H1 (cell line): ENCODE measurements around the gene ILKAP.

Experiments used
- BACH1 ChIP-seq: IDR thresholded peaks from 2 replicates; pipeline ENCODE4 v1.6.1; 2012; ENCODE audit warnings: low read length, improper control_type of control experiment
- BRCA1 ChIP-seq: IDR thresholded peaks from 2 replicates; pipeline ENCODE4 v1.6.1; 2012; ENCODE audit warnings: low read depth, low read length, improper control_type of control experiment
- CHD2 ChIP-seq: IDR thresholded peaks from 2 replicates; pipeline ENCODE4 v1.6.1; 2012; ENCODE audit warnings: low read length, improper control_type of control experiment
- EP300 ChIP-seq, 2 experiments: IDR thresholded peaks; 1 replicate in 1 of 2; 2 replicates in 1 of 2; pipeline ENCODE4 v1.6.1; 2011 to 2012; ENCODE audit warnings: low read depth in 2 of 2, low read length in 2 of 2, mild to moderate bottlenecking in 2 of 2, borderline replicate concordance in 1 of 2, inconsistent platforms in 1 of 2, moderate library complexity in 1 of 2
- FOSL1 ChIP-seq: IDR thresholded peaks from 2 replicates; pipeline ENCODE4 v1.6.1; 2011; ENCODE audit warnings: mild to moderate bottlenecking, low read depth, low read length, moderate library complexity; ENCODE audit not compliant: insufficient read depth
- GABPA ChIP-seq: IDR thresholded peaks from 2 replicates; pipeline ENCODE4 v1.6.1; 2011; ENCODE audit warnings: mild to moderate bottlenecking, low read length, moderate library complexity, borderline replicate concordance; ENCODE audit not compliant: insufficient read depth
- JUND ChIP-seq: IDR thresholded peaks from 2 replicates; pipeline ENCODE4 v1.6.1; 2011; ENCODE audit warnings: mild to moderate bottlenecking, improper control_type of control experiment, low read length
- POLR2A ChIP-seq, 2 experiments: IDR thresholded peaks; 1 replicate in 1 of 2; 2 replicates in 1 of 2; pipeline ENCODE4 v1.6.1; 2011; ENCODE audit warnings: low read depth in 2 of 2, low read length in 2 of 2, mild to moderate bottlenecking in 2 of 2; ENCODE audit errors: control extremely low read depth in 1 of 2
- RAD21 ChIP-seq, 2 experiments: IDR thresholded peaks in 1 of 2; conservative IDR thresholded peaks in 1 of 2; 2 replicates each; pipeline ENCODE4 v1.6.1; 2011; ENCODE audit warnings: low read depth in 2 of 2, low read length in 2 of 2, improper control_type of control experiment in 1 of 2, inconsistent platforms in 1 of 2, mild to moderate bottlenecking in 1 of 2, moderate library complexity in 1 of 2
- SUZ12 ChIP-seq: fragments of 200-600 bp; sonication (generic); IDR thresholded peaks from 2 replicates; pipeline ENCODE4 v1.6.1; 2012; ENCODE audit warnings: mild to moderate bottlenecking, inconsistent platforms, low read length, moderate library complexity, mixed read lengths
- TCF12 ChIP-seq: IDR thresholded peaks from 2 replicates; pipeline ENCODE4 v1.6.1; 2011; ENCODE audit warnings: low read depth, mild to moderate bottlenecking, low read length
- TF ChIP-seq, protein P1 (sequence below), 3 experiments: IDR thresholded peaks; 1 replicate in 2 of 3; 2 replicates in 1 of 3; pipeline versions ENCODE4 v1.5.1 to v1.6.1; 2011; ENCODE audit warnings: low read length in 3 of 3, mild to moderate bottlenecking in 3 of 3, inconsistent platforms in 2 of 3, low read depth in 1 of 3, moderate library complexity in 1 of 3; ENCODE audit not compliant: insufficient read depth in 1 of 3; ENCODE audit errors: control extremely low read depth in 1 of 3
- TF ChIP-seq, protein P2 (sequence below): IDR thresholded peaks from 2 replicates; pipeline ENCODE4 v1.6.1; 2012; ENCODE audit warnings: inconsistent platforms
- TF ChIP-seq, protein P3 (sequence below): IDR thresholded peaks from 2 replicates; pipeline ENCODE4 v1.6.1; 2011; ENCODE audit warnings: low read depth, mild to moderate bottlenecking, low read length; ENCODE audit not compliant: insufficient read depth

DNA sequence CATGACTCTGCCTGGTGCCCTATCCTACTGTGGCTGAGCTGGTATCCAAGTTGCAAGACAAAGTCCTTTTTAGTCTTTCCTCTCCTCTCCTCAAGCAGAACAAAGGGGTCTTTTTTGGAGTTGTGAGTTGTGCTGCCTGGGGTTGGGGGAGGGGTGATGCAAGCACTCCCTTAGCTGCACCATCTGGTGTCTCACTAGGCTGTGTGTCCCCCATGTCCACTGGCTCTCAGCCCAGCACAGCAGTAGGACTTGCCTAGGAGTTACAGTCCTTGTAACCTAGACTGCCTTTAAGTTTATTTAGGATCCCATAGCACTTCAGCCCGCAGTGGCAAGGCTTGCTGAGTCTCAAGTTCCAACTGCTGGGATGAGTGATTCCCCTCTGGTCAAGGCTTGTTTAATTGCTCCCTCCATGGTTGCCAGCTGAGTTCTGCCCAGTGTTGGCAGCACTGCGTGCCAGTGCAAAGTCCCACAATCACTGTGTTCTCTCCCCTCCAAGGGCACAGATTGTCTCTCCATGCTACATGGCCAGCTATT is 13.2 kb upstream of the ILKAP start:
- TF ChIP-seq BACH1 (no peak), BRCA1 (no peak), POLR2A (IDR thresholded peaks at IDR 0.05; ENCODE audit: control extremely low read depth in 1 of 2, low read depth in 2 of 2, low read length in 2 of 2) (no peak), JUND (no peak), GABPA (no peak), RAD21 (IDR thresholded peaks at IDR 0.05 in 1 of 2, conservative IDR thresholded peaks at IDR 0.05 in 1 of 2; ENCODE audit: low read depth in 2 of 2, low read length in 2 of 2) (no peak), TCF12 (no peak), FOSL1 (no peak), CHD2 (no peak), EP300 (IDR thresholded peaks at IDR 0.05; ENCODE audit: borderline replicate concordance in 1 of 2, low read depth in 2 of 2, low read length in 2 of 2) (no peak), SUZ12 (no peak)
- TF ChIP-seq, protein P1, sequence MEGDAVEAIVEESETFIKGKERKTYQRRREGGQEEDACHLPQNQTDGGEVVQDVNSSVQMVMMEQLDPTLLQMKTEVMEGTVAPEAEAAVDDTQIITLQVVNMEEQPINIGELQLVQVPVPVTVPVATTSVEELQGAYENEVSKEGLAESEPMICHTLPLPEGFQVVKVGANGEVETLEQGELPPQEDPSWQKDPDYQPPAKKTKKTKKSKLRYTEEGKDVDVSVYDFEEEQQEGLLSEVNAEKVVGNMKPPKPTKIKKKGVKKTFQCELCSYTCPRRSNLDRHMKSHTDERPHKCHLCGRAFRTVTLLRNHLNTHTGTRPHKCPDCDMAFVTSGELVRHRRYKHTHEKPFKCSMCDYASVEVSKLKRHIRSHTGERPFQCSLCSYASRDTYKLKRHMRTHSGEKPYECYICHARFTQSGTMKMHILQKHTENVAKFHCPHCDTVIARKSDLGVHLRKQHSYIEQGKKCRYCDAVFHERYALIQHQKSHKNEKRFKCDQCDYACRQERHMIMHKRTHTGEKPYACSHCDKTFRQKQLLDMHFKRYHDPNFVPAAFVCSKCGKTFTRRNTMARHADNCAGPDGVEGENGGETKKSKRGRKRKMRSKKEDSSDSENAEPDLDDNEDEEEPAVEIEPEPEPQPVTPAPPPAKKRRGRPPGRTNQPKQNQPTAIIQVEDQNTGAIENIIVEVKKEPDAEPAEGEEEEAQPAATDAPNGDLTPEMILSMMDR (IDR thresholded peaks at IDR 0.05; ENCODE audit: control extremely low read depth in 1 of 3, insufficient read depth in 1 of 3, low read depth in 1 of 3, low read length in 3 of 3), result no peak
- TF ChIP-seq, protein P2, sequence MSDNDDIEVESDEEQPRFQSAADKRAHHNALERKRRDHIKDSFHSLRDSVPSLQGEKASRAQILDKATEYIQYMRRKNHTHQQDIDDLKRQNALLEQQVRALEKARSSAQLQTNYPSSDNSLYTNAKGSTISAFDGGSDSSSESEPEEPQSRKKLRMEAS, result no peak
- TF ChIP-seq, protein P3, sequence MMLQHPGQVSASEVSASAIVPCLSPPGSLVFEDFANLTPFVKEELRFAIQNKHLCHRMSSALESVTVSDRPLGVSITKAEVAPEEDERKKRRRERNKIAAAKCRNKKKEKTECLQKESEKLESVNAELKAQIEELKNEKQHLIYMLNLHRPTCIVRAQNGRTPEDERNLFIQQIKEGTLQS, result no peak
